Stimulated activated CD8-positive, alpha-beta memory T cell treated with anti-CD3 and anti-CD28 coated beads, Interleukin-15, amount 100 ng/mL, for 1 hour (primary cell): ENCODE measurements around the gene DBP.

Source experiments
- DNase-seq: peaks from one replicate; pipeline ENCODE4 v3.0.0-alpha.2; 2020; ENCODE audit warnings: low read depth

The DBP gene

GRCh38 chr19:48609571-48610108 lies 27.5 kb downstream of the DBP start:
- DNase-seq = no peak

- no peak for DNase-seq
Observed at GRCh38 chr19:48608798-48609263, 28.3 kb downstream of the DBP start.

GRCh38 chr19:48607359-48607755 lies 29.8 kb downstream of the DBP start:
- no peak for DNase-seq

GRCh38 chr19:48606463-48607358 lies 30.5 kb downstream of the DBP start, which contains the start of gene SPACA4:
TSS of gene SPACA4 (plus strand) at chr19:48606742. CDS start at chr19:48606979, 237 bp downstream.
- DNase-seq = no peak

GRCh38 chr19:48603850-48604249 lies 33.3 kb downstream of the DBP start:
- no peak for DNase-seq

GRCh38 chr19:48603449-48603848 lies 33.7 kb downstream of the DBP start:
- no peak for DNase-seq

GRCh38 chr19:48603001-48603400 lies 34.2 kb downstream of the DBP start:
- no peak for DNase-seq

- no peak for DNase-seq
Observed at GRCh38 chr19:48600679-48601417, 36.3 kb downstream of the DBP start.

- no peak for DNase-seq
Observed at GRCh38 chr19:48598996-48599700, 38.0 kb downstream of the DBP start.

GRCh38 chr19:48596679-48597465 lies 40.3 kb downstream of the DBP start:
- DNase-seq = no peak

- DNase-seq = no peak
Observed at GRCh38 chr19:48596237-48596636, 40.9 kb downstream of the DBP start.

- no peak for DNase-seq
Observed at GRCh38 chr19:48595833-48596232, 41.3 kb downstream of the DBP start.

GRCh38 chr19:48595171-48595570 lies 42.0 kb downstream of the DBP start:
- no peak for DNase-seq

GRCh38 chr19:48591021-48591420 lies 46.2 kb downstream of the DBP start:
- DNase-seq = no peak

GRCh38 chr19:48588670-48589401 lies 48.3 kb downstream of the DBP start:
- DNase-seq = peak; percentile 82

- no peak for DNase-seq
Observed at GRCh38 chr19:48587387-48587786, 49.8 kb downstream of the DBP start.

GRCh38 chr19:48582168-48582567 lies 55.0 kb downstream of the DBP start:
- DNase-seq = no peak
